ENCODE measurements around the gene PPP1R15B. TPM values are rescaled to one million over a fixed set of nuclear protein-coding genes. Genes with fewer than 3 reads are reported as not detected.

PPP1R15B gene
- total RNA-seq, 2 experiments from 2014 or later = 76.0 to 76.1 TPM

DNA sequence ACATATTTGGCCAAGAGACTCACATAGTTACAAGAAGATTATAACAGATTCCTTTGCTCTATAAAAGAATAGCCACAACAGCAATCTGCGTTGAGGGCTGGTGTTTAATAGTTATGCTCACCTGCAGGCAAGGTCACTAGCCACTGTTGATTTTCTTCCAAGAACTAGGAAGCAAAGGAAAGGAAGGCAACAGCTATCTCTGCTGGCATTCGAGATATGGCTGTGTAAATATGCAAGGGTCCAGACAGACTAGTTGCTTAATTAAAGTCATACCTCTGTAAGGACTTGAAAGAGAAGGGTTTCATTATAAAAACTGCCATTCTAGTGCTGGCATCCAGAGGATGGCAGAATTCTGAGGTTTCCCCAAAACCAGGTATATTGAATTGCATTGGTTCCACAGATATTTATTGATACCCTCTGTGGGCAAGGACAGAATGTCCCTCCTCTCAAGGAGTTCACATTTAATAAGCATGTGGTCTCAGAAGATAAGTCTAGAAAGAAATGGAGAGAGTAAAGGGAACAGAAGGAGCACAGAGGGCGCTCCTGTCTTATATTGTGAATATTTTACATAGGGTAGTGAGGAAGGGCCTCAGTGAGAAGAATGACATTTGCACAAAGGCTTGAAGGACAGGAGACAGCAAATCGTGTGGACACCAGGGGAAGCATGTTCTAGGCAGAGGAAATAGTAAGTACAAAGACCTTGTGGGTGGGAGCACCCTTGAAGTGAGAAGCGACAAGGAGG, 28.3 kb downstream of the PPP1R15B start:
- DNase-seq = no peak
- ChIA-PET POLR2A (no interaction called here), CTCF (interaction anchor here (1.5 to 2.2 kb wide), 2 partner anchors 16 to 20 kb away, joined by 10 to 13 read pairs; no protein-coding TSS in a partner anchor)
- H3K27ac Mint-ChIP-seq = no peak overlapping the region
- H3K4me3 Mint-ChIP-seq = no peak overlapping the region
- H3K4me1 Mint-ChIP-seq = peaks cover 4% of the 10 kb centered on the region
- no peaks in the 10 kb centered on the region for H3K36me3 Mint-ChIP-seq (ENCODE audit: low read depth)
- no peaks in the 10 kb centered on the region for H3K9me3 Mint-ChIP-seq
- H3K27me3 Mint-ChIP-seq = peaks cover 26% of the 10 kb centered on the region

DNA sequence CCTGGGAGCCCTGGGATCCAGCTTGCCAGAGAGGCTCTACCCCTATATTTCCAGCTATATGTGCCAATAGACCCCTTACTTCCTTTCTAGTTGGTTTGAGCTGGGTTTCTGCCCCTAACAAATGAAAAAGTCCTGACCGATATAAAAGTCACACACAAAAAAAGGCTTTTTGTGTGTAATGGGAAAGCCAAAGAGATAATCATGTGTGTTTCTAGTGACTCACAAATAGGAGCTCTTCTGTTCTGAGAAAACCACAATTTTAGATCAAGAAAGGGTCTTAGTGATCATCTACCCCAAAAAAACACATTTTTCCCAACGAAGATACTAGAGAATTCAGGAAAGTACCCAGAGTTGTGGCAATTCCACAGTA, 28.9 kb downstream of the PPP1R15B start:
- ChIA-PET POLR2A (no interaction called here), CTCF (interaction anchor here (0.6 to 2.2 kb wide), 4 partner anchors 16 to 120 kb away, joined by 3 to 13 read pairs (median 7); no protein-coding TSS in a partner anchor)
- H3K4me1 Mint-ChIP-seq = peaks cover 10% of the 10 kb centered on the region
- H3K9me3 Mint-ChIP-seq = no peaks in the 10 kb centered on the region
- no peaks in the 10 kb centered on the region for H3K36me3 Mint-ChIP-seq (ENCODE audit: low read depth)
- H3K4me3 Mint-ChIP-seq = no peak overlapping the region
- DNase-seq = no peak
- H3K27me3 Mint-ChIP-seq = peaks cover 32% of the 10 kb centered on the region
- no peak overlapping the region for H3K27ac Mint-ChIP-seq

GRCh38 chr1:204380293-204380831, 31.3 kb downstream of the PPP1R15B start:
- ChIA-PET CTCF (interaction anchor here (1.2 to 4.8 kb wide), 2 partner anchors 17 to 18 kb away, joined by 4 to 19 read pairs; no protein-coding TSS in a partner anchor), POLR2A (interaction anchor here (0.8 kb wide), 1 partner anchor 10 kb away, joined by 3 read pairs; no protein-coding TSS in a partner anchor)
- Mint-ChIP-seq H3K27ac (no peak overlapping the region), H3K4me3 (no peak overlapping the region), H3K9me3 (no peaks in the 10 kb centered on the region), H3K36me3 (ENCODE audit: low read depth) (no peaks in the 10 kb centered on the region), H3K4me1 (peaks cover 13% of the 10 kb centered on the region), H3K27me3 (peaks cover 43% of the 10 kb centered on the region)
- no peak for DNase-seq

DNA sequence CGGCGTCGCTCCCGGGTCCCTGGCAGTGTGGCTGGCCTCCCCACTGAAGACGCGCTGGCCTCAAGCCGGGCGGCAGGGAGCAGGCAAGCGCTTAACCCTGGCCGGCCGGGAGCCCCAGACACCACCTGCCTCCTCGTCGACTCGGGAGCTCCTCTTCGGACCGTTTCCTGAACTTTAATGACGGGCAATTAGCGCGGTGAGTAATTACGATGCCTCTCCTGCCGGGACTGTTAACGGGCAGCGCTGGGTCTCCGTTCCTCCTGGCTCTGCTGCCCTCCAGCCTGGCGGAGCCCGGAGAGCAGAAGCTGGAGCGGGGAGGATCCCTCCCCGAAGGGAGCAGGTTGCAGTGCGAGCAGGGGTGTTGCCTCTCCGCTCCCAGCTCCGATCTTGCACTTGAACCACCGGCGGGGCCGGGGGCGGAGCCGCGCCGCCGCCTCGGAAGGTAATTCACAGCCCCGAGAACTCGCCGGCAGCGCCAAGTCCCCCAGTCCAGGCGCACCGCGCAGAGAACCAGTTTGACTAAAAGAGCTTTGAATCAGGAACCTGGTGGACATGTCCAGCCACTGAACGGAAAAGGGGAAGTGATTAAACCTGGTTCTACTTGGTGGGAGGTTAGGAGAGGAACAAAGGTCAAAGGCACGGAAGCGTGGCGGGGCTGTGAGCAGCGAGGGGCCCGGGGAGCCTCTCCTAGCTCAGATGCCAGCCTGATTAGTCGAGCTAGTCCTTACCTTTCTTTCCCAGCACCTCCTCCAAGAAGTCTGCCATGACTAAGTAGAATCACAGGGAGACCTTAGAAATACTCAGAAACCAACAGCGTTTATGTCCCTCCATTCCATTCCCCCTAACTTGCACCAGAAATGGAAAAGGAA, 33.6 kb downstream of the PPP1R15B start:
- H3K27ac Mint-ChIP-seq = no peak overlapping the region

GRCh38 chr1:204376919-204377799, 34.5 kb downstream of the PPP1R15B start:
- peaks cover 13% of the 10 kb centered on the region for H3K4me1 Mint-ChIP-seq
- peaks cover 47% of the 10 kb centered on the region for H3K27me3 Mint-ChIP-seq
- no peaks in the 10 kb centered on the region for H3K9me3 Mint-ChIP-seq
- H3K36me3 Mint-ChIP-seq (ENCODE audit: low read depth) = no peaks in the 10 kb centered on the region
- no peak overlapping the region for H3K4me3 Mint-ChIP-seq
- ChIA-PET CTCF (interaction anchor here (1.6 to 4.8 kb wide), 3 partner anchors 13 to 22 kb away, joined by 3 to 19 read pairs (median 18); no protein-coding TSS in a partner anchor), POLR2A (interaction anchor here (1.0 kb wide), 1 partner anchor 14 kb away, joined by 3 read pairs; no protein-coding TSS in a partner anchor)
- DNase-seq = no peak
- no peak overlapping the region for H3K27ac Mint-ChIP-seq

More for the DNA sequence above, 33.6 kb downstream of the PPP1R15B start:
- H3K4me1 Mint-ChIP-seq = peaks cover 13% of the 10 kb centered on the region
- no peaks in the 10 kb centered on the region for H3K9me3 Mint-ChIP-seq
- peak; percentile 41 for DNase-seq
- H3K27me3 Mint-ChIP-seq = peaks cover 43% of the 10 kb centered on the region
- no peaks in the 10 kb centered on the region for H3K36me3 Mint-ChIP-seq (ENCODE audit: low read depth)
- H3K4me3 Mint-ChIP-seq = peak overlapping the region; percentile 70
- ChIA-PET POLR2A (interaction anchor here (1.0 kb wide), 1 partner anchor 15 kb away, joined by 3 read pairs; no protein-coding TSS in a partner anchor), CTCF (interaction anchor here (1.2 to 4.8 kb wide), 4 partner anchors 14 to 125 kb away, joined by 5 to 19 read pairs (median 12); no protein-coding TSS in a partner anchor)

DNA sequence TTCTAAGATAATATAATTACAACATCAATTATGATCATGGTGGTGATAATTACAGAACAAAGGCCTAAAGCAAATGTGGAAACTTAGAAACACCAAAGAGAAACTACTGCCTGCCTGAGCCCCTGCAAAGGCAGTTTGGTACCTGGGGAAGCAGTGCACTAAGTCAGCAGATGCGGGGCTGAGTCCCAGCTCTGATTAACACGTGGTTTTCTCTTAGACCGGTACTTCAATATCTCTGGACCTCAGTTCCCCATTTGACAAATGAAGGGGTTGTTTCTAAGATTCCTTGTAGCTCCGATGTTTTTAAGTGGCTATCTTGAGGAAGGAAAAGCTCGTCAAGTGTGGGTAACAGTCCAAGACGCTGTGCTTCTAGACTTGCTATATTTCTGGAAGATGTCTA, 35.2 kb downstream of the PPP1R15B start:
- Mint-ChIP-seq H3K36me3 (ENCODE audit: low read depth) (no peaks in the 10 kb centered on the region), H3K27me3 (peaks cover 51% of the 10 kb centered on the region), H3K4me1 (peaks cover 11% of the 10 kb centered on the region), H3K27ac (no peak overlapping the region), H3K4me3 (no peak overlapping the region), H3K9me3 (no peaks in the 10 kb centered on the region)
- CTCF ChIA-PET = interaction anchor here (1.6 to 4.8 kb wide), 2 partner anchors 13 to 21 kb away, joined by 3 to 19 read pairs; no protein-coding TSS in a partner anchor
- no peak for DNase-seq
- POLR2A ChIA-PET = no interaction called here

- Mint-ChIP-seq H3K27ac (no peak overlapping the region), H3K4me1 (peaks cover 13% of the 10 kb centered on the region), H3K36me3 (ENCODE audit: low read depth) (no peaks in the 10 kb centered on the region), H3K27me3 (peaks cover 32% of the 10 kb centered on the region), H3K9me3 (no peaks in the 10 kb centered on the region), H3K4me3 (no peak overlapping the region)
- ChIA-PET POLR2A (no interaction called here), CTCF (interaction anchor here (2.8 to 3.0 kb wide), 2 partner anchors 10 to 25 kb away, joined by 10 to 11 read pairs; no protein-coding TSS in a partner anchor)
- DNase-seq = no peak
Measured at GRCh38 chr1:204373911-204374310, 37.7 kb downstream of the PPP1R15B start.

DNA sequence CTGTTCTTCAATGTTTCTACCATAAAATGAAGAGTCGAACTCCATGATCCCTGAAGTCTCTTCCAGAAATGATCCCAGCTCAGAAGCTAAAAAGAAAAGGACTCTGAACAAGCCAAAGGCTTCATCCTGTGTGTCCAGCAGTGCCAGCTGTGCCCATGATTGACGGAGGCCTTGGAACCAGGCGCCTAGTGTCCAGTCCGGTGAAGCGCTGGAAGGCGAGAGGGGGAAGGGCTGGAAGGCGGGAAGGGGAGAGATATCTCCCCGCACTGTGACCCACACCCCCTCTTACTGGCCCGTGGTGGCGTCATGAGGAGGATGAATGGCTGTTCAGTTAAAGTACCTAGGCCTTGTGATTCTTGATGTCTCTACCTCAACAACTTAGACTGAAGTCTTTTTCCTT, 41.4 kb downstream of the PPP1R15B start:
- Mint-ChIP-seq H3K4me1 (peaks cover 3% of the 10 kb centered on the region), H3K27ac (no peak overlapping the region), H3K36me3 (ENCODE audit: low read depth) (no peaks in the 10 kb centered on the region), H3K27me3 (peaks cover 14% of the 10 kb centered on the region), H3K9me3 (no peaks in the 10 kb centered on the region), H3K4me3 (no peak overlapping the region)
- ChIA-PET POLR2A (no interaction called here), CTCF (interaction anchor here (0.7 kb wide), 1 partner anchor 28 kb away, joined by 4 read pairs; no protein-coding TSS in a partner anchor)
- no peak for DNase-seq

DNA sequence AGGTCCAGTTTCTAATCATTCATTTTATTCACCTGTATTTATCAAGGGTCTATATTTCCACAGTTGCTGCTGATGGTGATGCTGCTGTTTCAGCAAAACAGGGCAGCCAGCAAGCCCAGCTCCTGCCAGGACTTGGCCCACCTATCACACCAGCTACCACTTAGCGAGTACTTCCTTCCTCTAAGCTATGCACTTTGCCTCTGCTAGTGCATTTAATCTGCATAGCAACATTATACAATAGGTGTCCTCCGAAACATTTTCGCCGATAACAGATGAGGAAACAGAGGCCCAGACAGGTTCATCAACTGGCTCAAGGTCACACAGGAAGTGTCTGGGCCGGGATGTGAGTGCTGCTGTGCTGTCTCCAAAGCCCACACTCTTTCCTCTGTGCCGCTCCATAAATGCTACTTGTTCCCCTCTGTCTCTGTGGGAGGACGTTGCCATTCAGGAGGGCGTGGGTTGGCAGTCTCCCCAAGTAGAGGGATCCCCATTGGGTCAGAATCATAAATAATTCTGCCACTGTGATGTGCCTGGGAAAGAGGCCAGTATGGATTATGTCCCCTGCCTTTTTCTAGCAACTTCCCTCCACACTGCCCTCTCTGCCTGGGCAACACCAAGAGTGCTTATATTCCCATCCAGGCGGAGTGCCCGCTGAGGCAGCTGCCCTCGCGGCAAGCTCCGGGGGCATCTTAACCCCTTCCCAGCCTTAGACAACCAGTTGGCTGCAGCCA, 42.5 kb downstream of the PPP1R15B start:
- Mint-ChIP-seq H3K9me3 (no peaks in the 10 kb centered on the region), H3K27me3 (peaks cover 15% of the 10 kb centered on the region), H3K27ac (no peak overlapping the region), H3K4me3 (no peak overlapping the region), H3K36me3 (ENCODE audit: low read depth) (no peaks in the 10 kb centered on the region), H3K4me1 (peaks cover 3% of the 10 kb centered on the region)
- no peak for DNase-seq
- ChIA-PET POLR2A (no interaction called here), CTCF (no interaction called here)

GRCh38 chr1:204367956-204368355, 43.7 kb downstream of the PPP1R15B start:
- Mint-ChIP-seq H3K4me1 (peaks cover 11% of the 10 kb centered on the region), H3K4me3 (no peak overlapping the region), H3K36me3 (ENCODE audit: low read depth) (no peaks in the 10 kb centered on the region), H3K27me3 (peaks cover 15% of the 10 kb centered on the region), H3K27ac (no peak overlapping the region), H3K9me3 (no peaks in the 10 kb centered on the region)
- ChIA-PET POLR2A (no interaction called here), CTCF (no interaction called here)
- DNase-seq = no peak

DNA sequence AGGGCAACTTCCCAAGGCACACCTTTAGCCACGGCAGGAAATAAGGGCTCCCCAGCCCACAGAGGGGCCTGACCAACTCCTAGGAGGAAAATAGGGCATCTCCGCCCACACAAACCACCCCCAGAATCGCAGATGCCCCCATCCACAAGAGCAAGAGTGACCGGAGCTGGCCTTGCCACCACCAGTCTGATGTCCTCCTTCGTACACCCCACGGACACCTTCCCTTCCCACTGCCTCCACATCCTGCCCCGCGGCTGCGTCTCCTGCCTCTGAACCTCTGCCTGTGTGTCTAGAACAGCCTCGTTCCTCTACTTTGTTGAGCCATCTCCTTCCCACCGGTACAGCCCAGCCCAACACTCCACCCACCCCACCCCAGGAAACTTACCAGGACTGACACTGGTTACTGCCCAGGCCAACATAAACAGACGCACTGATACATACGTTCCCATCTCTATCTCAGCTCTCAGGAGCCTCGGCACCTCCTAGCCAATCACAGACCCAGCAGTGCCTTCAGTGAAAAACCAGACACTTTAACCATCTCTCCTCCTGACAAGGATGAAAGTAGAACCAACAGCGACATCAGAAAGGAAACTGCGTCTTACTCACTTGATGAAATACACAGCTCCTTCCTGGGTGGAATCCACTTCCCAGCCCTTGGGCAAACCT, 44.3 kb downstream of the PPP1R15B start:
- H3K27ac Mint-ChIP-seq = no peak overlapping the region

More for the DNA sequence above, 44.3 kb downstream of the PPP1R15B start:
- CTCF ChIA-PET = no interaction called here
- POLR2A ChIA-PET = no interaction called here
- Mint-ChIP-seq H3K27me3 (peaks cover 13% of the 10 kb centered on the region), H3K4me3 (no peak overlapping the region), H3K9me3 (no peaks in the 10 kb centered on the region), H3K4me1 (peaks cover 14% of the 10 kb centered on the region), H3K36me3 (ENCODE audit: low read depth) (no peaks in the 10 kb centered on the region)
- DNase-seq = no peak

Measured in activated CD4-positive, alpha-beta memory T cell treated with anti-CD3 and anti-CD28 coated beads, Interleukin-2, amount 10 ng/mL, durations not matched to agents 7 days and 5 days (primary cell).